Measurements from ENCODE around the gene SLC13A1. TPM values are rescaled to one million over a fixed set of nuclear protein-coding genes. Genes with fewer than 3 reads are reported as not detected.
A peak's percentile ranks its signal among the peaks of the same experiment; 100 is the strongest.

Gene SLC13A1
- total and polyA plus RNA-seq, 2 experiments from 2014 or later = not detected

DNA sequence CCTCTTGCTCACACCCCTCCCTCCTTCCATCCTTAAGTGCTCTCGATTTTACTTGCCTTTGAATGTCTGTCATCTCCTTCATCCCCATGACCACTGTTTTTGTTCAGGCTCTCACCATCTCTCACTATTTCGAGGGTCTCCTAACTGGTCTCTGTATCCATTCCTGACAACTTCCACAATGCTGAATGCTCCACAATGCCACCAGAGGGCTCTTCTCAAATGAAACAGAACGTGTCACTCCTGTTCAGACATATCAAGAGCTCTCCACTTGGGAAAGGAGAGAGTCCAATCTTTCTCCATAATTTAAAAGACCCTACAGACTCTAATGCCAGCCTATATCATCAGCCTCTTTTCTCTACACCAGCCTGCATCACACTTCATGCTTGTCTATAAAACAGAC, 9.0 kb upstream of the SLC13A1 start:
- TF ChIP-seq, protein P1, sequence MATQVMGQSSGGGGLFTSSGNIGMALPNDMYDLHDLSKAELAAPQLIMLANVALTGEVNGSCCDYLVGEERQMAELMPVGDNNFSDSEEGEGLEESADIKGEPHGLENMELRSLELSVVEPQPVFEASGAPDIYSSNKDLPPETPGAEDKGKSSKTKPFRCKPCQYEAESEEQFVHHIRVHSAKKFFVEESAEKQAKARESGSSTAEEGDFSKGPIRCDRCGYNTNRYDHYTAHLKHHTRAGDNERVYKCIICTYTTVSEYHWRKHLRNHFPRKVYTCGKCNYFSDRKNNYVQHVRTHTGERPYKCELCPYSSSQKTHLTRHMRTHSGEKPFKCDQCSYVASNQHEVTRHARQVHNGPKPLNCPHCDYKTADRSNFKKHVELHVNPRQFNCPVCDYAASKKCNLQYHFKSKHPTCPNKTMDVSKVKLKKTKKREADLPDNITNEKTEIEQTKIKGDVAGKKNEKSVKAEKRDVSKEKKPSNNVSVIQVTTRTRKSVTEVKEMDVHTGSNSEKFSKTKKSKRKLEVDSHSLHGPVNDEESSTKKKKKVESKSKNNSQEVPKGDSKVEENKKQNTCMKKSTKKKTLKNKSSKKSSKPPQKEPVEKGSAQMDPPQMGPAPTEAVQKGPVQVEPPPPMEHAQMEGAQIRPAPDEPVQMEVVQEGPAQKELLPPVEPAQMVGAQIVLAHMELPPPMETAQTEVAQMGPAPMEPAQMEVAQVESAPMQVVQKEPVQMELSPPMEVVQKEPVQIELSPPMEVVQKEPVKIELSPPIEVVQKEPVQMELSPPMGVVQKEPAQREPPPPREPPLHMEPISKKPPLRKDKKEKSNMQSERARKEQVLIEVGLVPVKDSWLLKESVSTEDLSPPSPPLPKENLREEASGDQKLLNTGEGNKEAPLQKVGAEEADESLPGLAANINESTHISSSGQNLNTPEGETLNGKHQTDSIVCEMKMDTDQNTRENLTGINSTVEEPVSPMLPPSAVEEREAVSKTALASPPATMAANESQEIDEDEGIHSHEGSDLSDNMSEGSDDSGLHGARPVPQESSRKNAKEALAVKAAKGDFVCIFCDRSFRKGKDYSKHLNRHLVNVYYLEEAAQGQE (IDR thresholded peaks at IDR 0.05; ENCODE audit: unreplicated experiment) = no peak
- peak; percentile 50 to 73 for TF ChIP-seq CTCF (conservative IDR thresholded peaks at IDR 0.05; ENCODE audit: low read depth in 2 of 2)
- peaks cover 15% of the 10 kb centered on the region for H3K4me1 ChIP-seq (ENCODE audit: insufficient read depth)
- H3K36me3 ChIP-seq (ENCODE audit: insufficient read depth) = no peaks in the 10 kb centered on the region

DNA sequence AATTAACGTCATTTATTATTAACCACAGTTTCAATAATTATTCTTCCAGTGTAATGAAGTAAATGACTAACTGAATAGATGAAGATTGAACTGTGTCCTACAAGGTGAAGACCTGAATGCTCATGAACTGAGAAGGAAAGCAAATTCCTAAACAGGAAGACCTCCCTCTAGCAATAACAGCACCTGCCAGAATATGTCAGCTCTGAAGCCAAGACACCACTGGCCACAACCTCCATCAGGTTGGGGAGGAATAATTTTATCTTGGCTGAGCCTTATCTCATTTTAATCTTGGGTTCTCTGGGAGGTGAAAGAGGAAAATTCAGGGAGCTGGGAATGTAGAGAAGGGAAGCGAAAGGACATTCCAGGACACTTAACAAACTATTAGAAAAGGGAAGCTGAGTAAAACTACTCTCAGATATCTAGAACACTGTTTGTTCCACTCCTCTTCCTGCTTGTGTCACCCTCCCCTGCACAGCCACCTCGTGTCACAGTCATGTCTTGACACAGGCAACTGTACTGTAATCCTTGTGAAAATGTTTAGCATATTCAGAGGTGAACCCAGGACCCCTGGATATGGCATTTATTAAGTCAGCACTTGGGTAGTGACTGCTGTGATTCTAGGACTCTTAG, 4.6 kb upstream of the SLC13A1 start:
- Mint-ChIP-seq H3K36me3 (ENCODE audit: low read depth) (no peaks in the 10 kb centered on the region), H3K4me1 (peaks cover 10% of the 10 kb centered on the region), H3K4me3 (no peak overlapping the region), H3K27me3 (ENCODE audit: insufficient read depth, low read depth, poor library complexity) (no peaks in the 10 kb centered on the region), H3K9me3 (no peaks in the 10 kb centered on the region), H3K27ac (no peak overlapping the region)
- Histone ChIP-seq H2AFZ (no peak overlapping the region), H3K4me2 (no peak overlapping the region), H3K9me2 (ENCODE audit: insufficient read depth) (peaks cover 17% of the 10 kb centered on the region), H3K79me2 (replicated peaks; ENCODE audit: insufficient read depth) (no peaks in the 10 kb centered on the region), H3K27me3 (ENCODE audit: insufficient read depth) (no peaks in the 10 kb centered on the region), H3F3A (replicated peaks; ENCODE audit: low read depth) (no peaks in the 10 kb centered on the region), H3K27ac (ENCODE audit: low read depth) (no peak overlapping the region), H3K36me3 (ENCODE audit: insufficient read depth) (no peaks in the 10 kb centered on the region), H4K20me1 (replicated peaks; ENCODE audit: insufficient read depth) (no peaks in the 10 kb centered on the region), H3K4me3 (no peak overlapping the region), H3K4me1 (ENCODE audit: insufficient read depth) (no peaks in the 10 kb centered on the region)
- ATAC-seq (no peak), DNase-seq (ENCODE audit: low spot score) (no peak)
- TF ChIP-seq EZH2phosphoT487 (IDR thresholded peaks at IDR 0.05; ENCODE audit: unreplicated experiment) = no peak
- TF ChIP-seq STAT1 (IDR thresholded peaks at IDR 0.05; ENCODE audit: unreplicated experiment) = no peak
- TF ChIP-seq, protein P1 (IDR thresholded peaks at IDR 0.05; ENCODE audit: unreplicated experiment) = no peak
- no peak for TF ChIP-seq JUNB (IDR thresholded peaks at IDR 0.05; ENCODE audit: unreplicated experiment)
- no peak for TF ChIP-seq CTCF (conservative IDR thresholded peaks at IDR 0.05; ENCODE audit: low read depth in 2 of 2)
- TF ChIP-seq NANOG (IDR thresholded peaks at IDR 0.05; ENCODE audit: borderline replicate concordance) = no peak
- no peak for TF ChIP-seq ETS1 (IDR thresholded peaks at IDR 0.05)
- no peak for TF ChIP-seq EZH2 (IDR thresholded peaks at IDR 0.05; ENCODE audit: low read depth, unreplicated experiment)

More for the DNA sequence above, 9.0 kb upstream of the SLC13A1 start:
- Histone ChIP-seq H4K20me1 (replicated peaks; ENCODE audit: insufficient read depth) (no peaks in the 10 kb centered on the region), H3K9me2 (ENCODE audit: insufficient read depth) (peaks cover 17% of the 10 kb centered on the region), H3F3A (replicated peaks; ENCODE audit: low read depth) (no peaks in the 10 kb centered on the region), H3K4me2 (no peak overlapping the region), H2AFZ (no peak overlapping the region), H3K79me2 (replicated peaks; ENCODE audit: insufficient read depth) (no peaks in the 10 kb centered on the region), H3K27ac (ENCODE audit: low read depth) (no peak overlapping the region), H3K27me3 (ENCODE audit: insufficient read depth) (no peaks in the 10 kb centered on the region), H3K4me3 (no peak overlapping the region)
- no peak overlapping the region for H3K27ac Mint-ChIP-seq
- ATAC-seq = peak; percentile 71
- DNase-seq (ENCODE audit: low spot score) = peak; percentile 43
- no peaks in the 10 kb centered on the region for H3K9me3 Mint-ChIP-seq
- peaks cover 29% of the 10 kb centered on the region for H3K4me1 Mint-ChIP-seq
- peaks cover 5% of the 10 kb centered on the region; the same call in 1 of the 3 replicates for H3K36me3 Mint-ChIP-seq (ENCODE audit: low read depth)
- no peak overlapping the region for H3K4me3 Mint-ChIP-seq
- H3K27me3 Mint-ChIP-seq (ENCODE audit: insufficient read depth, low read depth, poor library complexity) = no peaks in the 10 kb centered on the region

All from GM23338 (cell line).